Hepatocyte (in vitro differentiated cells): ENCODE results near the gene FCHSD2. TPM values are rescaled to one million over a fixed set of nuclear protein-coding genes. Genes with fewer than 3 reads are reported as not detected.

Experiments used
- DNase-seq: peaks from one replicate; pipeline ENCODE4 v3.0.0-alpha.2; 2016; ENCODE audit warnings: low spot score
- H2AFZ ChIP-seq: fragments of 200-600 bp; sonication (generic); 2 replicates; pipeline ENCODE4 v1.6.0; 2016; ENCODE audit warnings: antibody characterized with exemption, mild to moderate bottlenecking
- H3K27ac ChIP-seq: fragments of 200-600 bp; sonication (generic); 2 replicates; pipeline ENCODE4 v1.5.1; 2016; ENCODE audit warnings: mild to moderate bottlenecking
- H3K27me3 ChIP-seq: fragments of 200-600 bp; sonication (generic); 2 replicates; pipeline ENCODE4 v1.6.1; 2016
- H3K36me3 ChIP-seq: fragments of 200-600 bp; sonication (generic); replicated peaks from 2 replicates; pipeline ENCODE4 v1.5.1; 2016; ENCODE audit warnings: low read depth; ENCODE audit not compliant: insufficient read depth
- H3K4me1 ChIP-seq: fragments of 200-600 bp; sonication (generic); 2 replicates; pipeline ENCODE4 v1.5.1; 2016; ENCODE audit warnings: mild to moderate bottlenecking, moderate library complexity; ENCODE audit not compliant: insufficient read depth
- H3K4me2 ChIP-seq: fragments of 200-600 bp; sonication (generic); 2 replicates; pipeline ENCODE4 v1.6.0; 2016
- H3K4me3 ChIP-seq: fragments of 200-600 bp; sonication (generic); 2 replicates; pipeline ENCODE4 v1.5.1; 2016; ENCODE audit warnings: mild to moderate bottlenecking
- H3K79me2 ChIP-seq: fragments of 200-600 bp; sonication (generic); 2 replicates; pipeline ENCODE4 v1.6.0; 2017; ENCODE audit warnings: mild to moderate bottlenecking
- H3K9me2 ChIP-seq: fragments of 200-600 bp; sonication (generic); replicated peaks from 2 replicates; pipeline ENCODE4 v1.6.0; 2017; ENCODE audit warnings: mild to moderate bottlenecking; ENCODE audit not compliant: insufficient read depth
- H3K9me3 ChIP-seq: fragments of 200-600 bp; sonication (generic); 2 replicates; pipeline ENCODE4 v1.5.1; 2016; ENCODE audit warnings: low read depth, mild to moderate bottlenecking
- H4K20me1 ChIP-seq: fragments of 200-600 bp; sonication (generic); 2 replicates; pipeline ENCODE4 v1.6.0; 2016; ENCODE audit warnings: mild to moderate bottlenecking; ENCODE audit not compliant: insufficient read depth, poor library complexity, severe bottlenecking
- CTCF ChIP-seq: fragments of 200-600 bp; sonication (generic); IDR thresholded peaks from 2 replicates; pipeline ENCODE4 v1.5.1; 2016; ENCODE audit warnings: antibody characterized with exemption, mild to moderate bottlenecking; ENCODE audit not compliant: poor library complexity
- EZH2 ChIP-seq: fragments of 200-600 bp; sonication (generic); IDR thresholded peaks from 2 replicates; pipeline ENCODE4 v1.6.1; 2016; ENCODE audit warnings: antibody characterized with exemption, mild to moderate bottlenecking, borderline replicate concordance
- EZH2phosphoT487 ChIP-seq: fragments of 200-600 bp; sonication (generic); IDR thresholded peaks from one replicate; pipeline ENCODE4 v1.6.1; 2018; ENCODE audit warnings: antibody characterized with exemption, mild to moderate bottlenecking, low read depth, moderate library complexity; ENCODE audit not compliant: unreplicated experiment, severe bottlenecking
- WGBS: methylation state at CpG from one replicate; pipeline ENCODE4 v1.1.6; 2016; ENCODE audit warnings: low lambda C conversion rate; ENCODE audit errors: missing lambda C conversion rate; 5-methylcytosine and 5-hydroxymethylcytosine counted together
- polyA plus RNA-seq: library from polyadenylated mRNA; unstranded; fragments of >200 nt; fragmentation: Nextera tagmentation; extraction: Ambion mirVana; gene quantifications from 2 replicates; pipeline ENCODE4 v1.2.1, GENCODE V29; 2016
- total RNA-seq: library from RNA; depleted of rRNA; stranded (reverse); fragments of >200 nt; gene quantifications from 2 replicates; pipeline ENCODE4 v1.2.3, GENCODE V29; 2014

FCHSD2 gene
- total and polyA plus RNA-seq, 2 experiments from 2014 or later = 9.1 to 13.1 TPM

- Histone ChIP-seq H3K9me2 (no peaks in the 10 kb centered on the region), H3K4me3 (no peak overlapping the region), H3K79me2 (peaks cover 39% of the 10 kb centered on the region), H3K4me1 (no peaks in the 10 kb centered on the region), H2AFZ (no peak overlapping the region), H3K27me3 (no peaks in the 10 kb centered on the region), H3K4me2 (no peak overlapping the region), H3K9me3 (no peaks in the 10 kb centered on the region), H3K27ac (no peak overlapping the region), H3K36me3 (no peaks in the 10 kb centered on the region), H4K20me1 (no peaks in the 10 kb centered on the region)
- TF ChIP-seq EZH2 = no peak
- no peak for TF ChIP-seq EZH2phosphoT487
- TF ChIP-seq CTCF = no peak
- DNase-seq = no peak
Observed at GRCh38 chr11:73121692-73122091, 20.4 kb downstream of the FCHSD2 start.

GRCh38 chr11:73117071-73117470 lies 25.0 kb downstream of the FCHSD2 start:
- TF ChIP-seq EZH2 (no peak), CTCF (no peak), EZH2phosphoT487 (no peak)
- Histone ChIP-seq H3K4me3 (no peak overlapping the region), H3K79me2 (peaks cover 20% of the 10 kb centered on the region), H3K27me3 (no peaks in the 10 kb centered on the region), H3K36me3 (no peaks in the 10 kb centered on the region), H3K4me1 (no peaks in the 10 kb centered on the region), H4K20me1 (no peaks in the 10 kb centered on the region), H3K4me2 (no peak overlapping the region), H3K27ac (no peak overlapping the region), H3K9me2 (no peaks in the 10 kb centered on the region), H2AFZ (no peak overlapping the region), H3K9me3 (no peaks in the 10 kb centered on the region)
- WGBS = 90% methylated on average over 2 of the region's 2 CpGs
- no peak for DNase-seq

- Histone ChIP-seq H3K27ac (no peak overlapping the region), H3K36me3 (no peaks in the 10 kb centered on the region), H3K4me3 (no peak overlapping the region), H3K79me2 (peaks cover 18% of the 10 kb centered on the region), H3K9me3 (peaks cover 3% of the 10 kb centered on the region), H2AFZ (no peak overlapping the region), H3K4me2 (no peak overlapping the region), H3K9me2 (no peaks in the 10 kb centered on the region), H4K20me1 (no peaks in the 10 kb centered on the region), H3K4me1 (no peaks in the 10 kb centered on the region), H3K27me3 (no peaks in the 10 kb centered on the region)
- 98% methylated on average over 8 of the region's 8 CpGs for WGBS
- DNase-seq = no peak
- TF ChIP-seq EZH2 = no peak
- no peak for TF ChIP-seq EZH2phosphoT487
- no peak for TF ChIP-seq CTCF
Observed at GRCh38 chr11:73116636-73117035, 25.5 kb downstream of the FCHSD2 start.

- Histone ChIP-seq H3K9me2 (no peaks in the 10 kb centered on the region), H3K36me3 (no peaks in the 10 kb centered on the region), H3K4me2 (no peak overlapping the region), H3K27me3 (no peaks in the 10 kb centered on the region), H3K4me3 (no peak overlapping the region), H4K20me1 (no peaks in the 10 kb centered on the region), H3K27ac (no peak overlapping the region), H3K79me2 (peaks cover 5% of the 10 kb centered on the region), H2AFZ (no peak overlapping the region), H3K4me1 (no peaks in the 10 kb centered on the region), H3K9me3 (peaks cover 5% of the 10 kb centered on the region)
- DNase-seq = no peak
- 96% methylated on average over 6 of the region's 6 CpGs for WGBS
- TF ChIP-seq CTCF (no peak), EZH2 (no peak), EZH2phosphoT487 (no peak)
Observed at GRCh38 chr11:73114835-73115220, 27.3 kb downstream of the FCHSD2 start.
